Measurements from ENCODE around the gene ABCC11. TPM values are rescaled to one million over a fixed set of nuclear protein-coding genes. Genes with fewer than 3 reads are reported as not detected.

ABCC11 gene
- total and polyA plus RNA-seq, 2 of the 13 experiments (the other 11 are each of a cell fraction or from before 2014, with no cell fraction given), result 1.0 to 1.4 TPM

GRCh38 chr16:48162839-48163410 lies 84.4 kb downstream of the ABCC11 start (continued):
- peak; percentile 16; the same call in 1 of the 2 replicates for TF ChIP-seq ZNF687 (CRISPR knock-in tag; IDR thresholded peaks at IDR 0.05)
- TF ChIP-seq ZNF451 (CRISPR knock-in tag; IDR thresholded peaks at IDR 0.05), result no peak
- no peak for TF ChIP-seq AGO2 (optimal IDR thresholded peaks at IDR 0.05; ENCODE audit: low read depth, low read length)
- TF ChIP-seq ZNF350 (CRISPR knock-in tag; IDR thresholded peaks at IDR 0.05; ENCODE audit: borderline replicate concordance, low read depth), result peak; percentile 65
- TF ChIP-seq PHF8 (CRISPR knock-in tag; IDR thresholded peaks at IDR 0.05), result 0 out of 2 replicates have a peak, but pooled peaks have one; percentile 20

GRCh38 chr16:48161906-48162305 lies 85.4 kb downstream of the ABCC11 start:
- no peaks in the 10 kb centered on the region for H3K79me2 ChIP-seq (ENCODE audit: insufficient read depth, low read length)
- TF ChIP-seq ZNF337 (CRISPR knock-in tag; IDR thresholded peaks at IDR 0.05; ENCODE audit: borderline replicate concordance, low read depth) (no peak), ZNF12 (CRISPR knock-in tag; IDR thresholded peaks at IDR 0.05) (no peak), HMG20A (CRISPR knock-in tag; IDR thresholded peaks at IDR 0.05; ENCODE audit: borderline replicate concordance) (no peak), ZNF20 (CRISPR knock-in tag; IDR thresholded peaks at IDR 0.05) (no peak), ZBTB3 (CRISPR knock-in tag; IDR thresholded peaks at IDR 0.05; ENCODE audit: borderline replicate concordance, low read depth) (no peak), STAT5B (CRISPR knock-in tag; IDR thresholded peaks at IDR 0.05) (no peak), ZNF780A (CRISPR knock-in tag; IDR thresholded peaks at IDR 0.05) (no peak), HNF1B (CRISPR knock-in tag; IDR thresholded peaks at IDR 0.05) (no peak), WIZ (CRISPR knock-in tag; IDR thresholded peaks at IDR 0.05) (no peak), SMARCC2 (IDR thresholded peaks at IDR 0.05) (no peak), ZSCAN22 (CRISPR knock-in tag; IDR thresholded peaks at IDR 0.05) (no peak), IRX3 (CRISPR knock-in tag; IDR thresholded peaks at IDR 0.05; ENCODE audit: borderline replicate concordance, low read depth) (no peak), YEATS4 (CRISPR knock-in tag; IDR thresholded peaks at IDR 0.05; ENCODE audit: borderline replicate concordance) (no peak), ZNF549 (CRISPR knock-in tag; IDR thresholded peaks at IDR 0.05) (no peak), FOXK2 (IDR thresholded peaks at IDR 0.05) (no peak)
- H4K20me1 ChIP-seq (ENCODE audit: insufficient read depth, low read length), result no peaks in the 10 kb centered on the region
- 17% methylated on average over 4 of the region's 4 CpGs for WGBS (ENCODE audit: low lambda C conversion rate)
- no peak for FAIRE-seq
- H3K36me3 ChIP-seq (replicated peaks in 1 of 2; ENCODE audit: control insufficient read depth in 1 of 2, insufficient read depth in 2 of 2, low read length in 2 of 2), result no peaks in the 10 kb centered on the region
- peaks cover 0 to 25% of the 10 kb centered on the region in 2 experiments; a peak in 2 of 5 replicates for H3K27me3 ChIP-seq (ENCODE audit: control insufficient read depth in 1 of 2, insufficient read depth in 2 of 2, low read length in 2 of 2)
- intact Hi-C loops (cut with micrococcal nuclease; ENCODE audit: unreplicated experiment), result loop anchor here (1.0 to 2.0 kb wide), 2 partner anchors 45 to 1125 kb away; no protein-coding TSS in a partner anchor
- no peak overlapping the region for H3K4me2 ChIP-seq (ENCODE audit: low read depth, low read length)
- no peak overlapping the region for H2AFZ ChIP-seq (ENCODE audit: low read length)
- BruUV-seq (replicated peaks), result no TSS peak
- CTCF ChIA-PET (ENCODE audit: low intra/inter-chr PET ratio, low total read pairs), result no interaction called here
- no peak overlapping the region for H3K27ac ChIP-seq (ENCODE audit: extremely low read length, insufficient read depth, low read length)
- peaks cover 38% of the 10 kb centered on the region for H3K4me1 ChIP-seq (ENCODE audit: insufficient read depth, low read length)
- H3K9me3 ChIP-seq (ENCODE audit: low read length), result no peaks in the 10 kb centered on the region
- ATAC-seq, result no peak
- no peak overlapping the region for H3K9ac ChIP-seq (ENCODE audit: insufficient read depth, low read depth, low read length)
- DNase-seq (ENCODE audit: low spot score), result no peak
- POLR2A ChIA-PET, result no interaction called here
- H3K4me3 ChIP-seq (replicated peaks in 1 of 3; ENCODE audit: insufficient read depth in 1 of 3, low read depth in 2 of 3, low read length in 3 of 3), result no peak overlapping the region
- in situ Hi-C loops (cut with HindIII; ENCODE audit: extremely low pct_ligation_motif_present, low pct_unique_long_range_greater_than_20kb), result loop anchor here (5.0 to 10.0 kb wide), 3 partner anchors 1020 to 1217 kb away; partner anchors contain the start of gene NETO2

All from HepG2 (cell line).